HG03139 (cell line): ENCODE results near the gene SRRM2.

Source experiments
- ATAC-seq: cut with Tn5 transposase; IDR thresholded peaks from one replicate; pipeline ENCODE4 v1.9.1; 2021; ENCODE audit not compliant: unreplicated experiment

Gene SRRM2

DNA sequence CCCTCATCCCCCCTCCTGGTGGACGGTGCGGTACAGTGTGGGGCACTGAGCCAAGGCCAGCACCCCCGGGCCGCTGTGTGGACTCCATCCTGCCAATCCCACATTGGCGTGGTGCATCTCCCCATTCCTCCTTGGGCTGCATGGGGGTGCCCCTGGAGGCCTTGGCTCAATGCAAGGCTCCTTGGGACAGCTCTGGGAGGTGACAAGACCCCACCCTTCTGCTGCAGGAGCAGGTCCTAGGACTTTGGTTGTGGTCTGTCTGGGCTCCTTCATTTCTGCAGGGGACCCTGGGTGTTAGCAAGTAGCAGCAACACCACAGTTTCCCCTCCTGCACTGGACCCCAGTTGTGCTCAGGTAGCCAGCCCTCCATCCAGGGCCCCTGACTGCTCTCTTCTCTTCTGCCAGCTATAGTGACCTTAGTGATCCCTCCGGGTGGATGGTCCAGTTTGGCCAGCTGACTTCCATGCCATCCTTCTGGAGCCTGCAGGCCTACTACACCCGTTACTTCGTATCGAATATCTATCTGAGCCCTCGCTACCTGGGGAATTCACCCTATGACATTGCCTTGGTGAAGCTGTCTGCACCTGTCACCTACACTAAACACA lies 65.9 kb downstream of the SRRM2 start:
- ATAC-seq = no peak

GRCh38 chr16:2819179-2819938 lies 66.9 kb downstream of the SRRM2 start:
- no peak for ATAC-seq

DNA sequence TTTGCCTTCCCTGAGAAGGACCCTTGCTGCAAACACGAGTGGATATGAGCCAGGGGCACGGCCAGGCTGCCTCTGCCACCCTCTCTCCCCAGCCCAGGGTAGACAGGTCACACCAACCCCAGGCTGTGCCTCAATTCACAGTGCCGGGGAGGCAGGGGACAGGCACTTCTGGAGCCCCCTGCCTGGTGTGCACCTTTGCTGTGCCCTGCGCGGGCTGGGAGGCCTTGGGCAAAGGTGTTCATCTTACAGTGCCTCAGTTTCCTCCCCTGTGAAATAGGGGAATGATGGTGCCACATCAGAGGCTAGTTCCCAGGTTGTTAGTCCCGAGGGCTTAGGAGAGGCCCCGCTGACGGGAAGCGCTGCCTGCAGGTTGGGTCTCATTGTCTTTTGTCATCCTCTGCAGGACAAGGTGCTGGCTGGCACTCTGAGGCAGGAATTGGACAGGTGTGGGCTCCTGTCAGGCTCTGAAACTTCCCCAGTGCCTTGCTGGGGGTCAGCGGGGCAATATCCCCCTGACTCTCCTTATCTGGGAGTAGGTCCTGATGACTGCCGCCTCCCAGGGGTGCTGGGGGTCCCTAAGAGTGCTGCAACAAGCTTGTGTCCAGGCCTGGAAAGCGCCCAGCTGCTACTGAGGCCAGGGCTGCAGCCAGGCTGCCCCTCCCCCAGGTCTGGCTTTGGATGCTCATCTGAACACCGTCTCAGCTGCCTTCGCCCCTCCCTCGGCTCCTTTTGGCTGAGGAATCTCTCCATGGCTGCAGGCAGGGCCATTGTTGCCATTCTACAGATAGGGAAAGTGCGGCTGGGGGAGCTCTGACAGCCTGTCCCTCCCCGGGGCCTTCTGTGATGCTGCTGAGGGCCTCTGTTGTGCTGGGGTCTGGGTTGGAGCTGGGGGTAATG lies 67.7 kb downstream of the SRRM2 start:
- ATAC-seq = no peak
